HepG2 (cell line): Measurements from ENCODE around the gene EPHA1. TPM values are rescaled to one million over a fixed set of nuclear protein-coding genes. Genes with fewer than 3 reads are reported as not detected.

Source experiments
- DBP ChIP-seq: sonication (generic); formaldehyde crosslinking; IDR thresholded peaks from 2 replicates; pipeline ENCODE4 v1.4.0; 2020; ENCODE audit warnings: missing genetic modification reagents; ENCODE audit errors: not compliant biosample characterization
- DNMT3B ChIP-seq: conservative IDR thresholded peaks from 2 replicates; pipeline ENCODE4 v1.6.1; 2016; ENCODE audit warnings: missing biosample characterization, control low read depth
- FOXK2 ChIP-seq: fragments of 450-650 bp; IDR thresholded peaks from 2 replicates; pipeline ENCODE4 v1.6.1; 2016
- HOXA9 ChIP-seq: sonication (generic); formaldehyde crosslinking; IDR thresholded peaks from 2 replicates; pipeline ENCODE4 v1.8.1; 2022; ENCODE audit warnings: missing genetic modification reagents, mild to moderate bottlenecking, moderate library complexity, borderline replicate concordance
- KAT7 ChIP-seq: IDR thresholded peaks from 2 replicates; pipeline ENCODE4 v1.6.1; 2018; ENCODE audit warnings: borderline replicate concordance, missing compliant biosample characterization
- KDM3A ChIP-seq: IDR thresholded peaks from 2 replicates; pipeline ENCODE4 v1.6.1; 2018; ENCODE audit warnings: low read depth, missing compliant biosample characterization
- LRRFIP1 ChIP-seq: sonication (generic); formaldehyde crosslinking; conservative IDR thresholded peaks from 2 replicates; pipeline ENCODE4 v1.4.0; 2020; ENCODE audit warnings: missing genetic modification reagents
- ONECUT2 ChIP-seq: sonication (generic); formaldehyde crosslinking; IDR thresholded peaks from 2 replicates; pipeline ENCODE4 v1.4.0; 2020; ENCODE audit warnings: missing genetic modification reagents
- PCBP1 ChIP-seq: fragments of 200-400 bp; formaldehyde crosslinking; IDR thresholded peaks from 2 replicates; pipeline ENCODE4 v1.6.1; 2017; ENCODE audit warnings: mild to moderate bottlenecking, low read depth, low read length, borderline replicate concordance
- PLRG1 ChIP-seq: fragments of 450-650 bp; conservative IDR thresholded peaks from 2 replicates; pipeline ENCODE4 v1.6.1; 2016
- PTBP1 ChIP-seq: fragments of 200-400 bp; formaldehyde crosslinking; IDR thresholded peaks from 2 replicates; pipeline ENCODE4 v1.6.1; 2018; ENCODE audit warnings: low read length, low read depth; ENCODE audit not compliant: poor library complexity, severe bottlenecking
- RBM39 ChIP-seq: fragments of 200-400 bp; formaldehyde crosslinking; IDR thresholded peaks from one replicate; pipeline ENCODE4 v1.6.1; 2018; ENCODE audit warnings: antibody characterized with exemption, mild to moderate bottlenecking, low read depth, low read length; ENCODE audit not compliant: poor library complexity, severe bottlenecking
- SMAD1 ChIP-seq: sonication (generic); formaldehyde crosslinking; IDR thresholded peaks from 2 replicates; pipeline ENCODE4 v1.4.0; 2020; ENCODE audit warnings: missing genetic modification reagents, low read depth, mild to moderate bottlenecking, borderline replicate concordance
- WIZ ChIP-seq: sonication (generic); formaldehyde crosslinking; IDR thresholded peaks from 2 replicates; pipeline ENCODE4 v1.5.1; 2020; ENCODE audit warnings: mild to moderate bottlenecking, missing genetic modification reagents
- ZBTB43 ChIP-seq: sonication (generic); formaldehyde crosslinking; conservative IDR thresholded peaks from 2 replicates; pipeline ENCODE4 v1.4.0; 2020; ENCODE audit warnings: missing genetic modification reagents
- ZNF10 ChIP-seq: sonication (generic); formaldehyde crosslinking; IDR thresholded peaks from 2 replicates; pipeline ENCODE4 v1.4.0; 2020; ENCODE audit warnings: mild to moderate bottlenecking, low read depth, missing genetic modification reagents, borderline replicate concordance
- ZNF224 ChIP-seq: sonication (generic); formaldehyde crosslinking; IDR thresholded peaks from 2 replicates; pipeline ENCODE4 v1.5.0; 2020; ENCODE audit warnings: mild to moderate bottlenecking, missing genetic modification reagents
- ZNF329 ChIP-seq: sonication (generic); formaldehyde crosslinking; IDR thresholded peaks from 2 replicates; pipeline ENCODE4 v1.9.0; 2021; ENCODE audit warnings: low read depth, mild to moderate bottlenecking, missing genetic modification reagents
- ZNF576 ChIP-seq: sonication (generic); formaldehyde crosslinking; IDR thresholded peaks from 2 replicates; pipeline ENCODE4 v1.4.0; 2020; ENCODE audit warnings: mild to moderate bottlenecking, missing genetic modification reagents
- ZNF660 ChIP-seq: sonication (generic); formaldehyde crosslinking; IDR thresholded peaks from 2 replicates; pipeline ENCODE4 v1.5.1; 2020; ENCODE audit warnings: mild to moderate bottlenecking, low read depth, missing genetic modification reagents, borderline replicate concordance
- ZNF7 ChIP-seq: IDR thresholded peaks from 2 replicates; pipeline ENCODE4 v1.6.1; 2016; ENCODE audit warnings: missing biosample characterization, missing genetic modification reagents
- ZNF776 ChIP-seq: sonication (generic); formaldehyde crosslinking; IDR thresholded peaks from 2 replicates; pipeline ENCODE4 v1.4.0; 2020; ENCODE audit warnings: mild to moderate bottlenecking, missing genetic modification reagents
- polyA plus RNA-seq, 8 experiments: library from polyadenylated mRNA; depleted of rRNA in 3 of 8; stranded (reverse) in 7 of 8; unstranded in 1 of 8; fragments of >200 nt; fragmentation: Illumina TruSeq in 4 of 8; extraction: Trizol in 4 of 8; gene quantifications; 2 replicates each; pipeline versions ENCODE4 v1.2.1 to v1.2.3, GENCODE V29; 2011 to 2016; ENCODE audit warnings: low read depth in 4 of 8, missing spikeins in 1 of 8, mixed read lengths in 1 of 8; ENCODE audit not compliant: insufficient read depth in 1 of 8
- total RNA-seq, 5 experiments: library from RNA; depleted of rRNA; stranded (reverse); fragments of >200 nt; fragmentation: Illumina TruSeq; extraction: Trizol; gene quantifications; 2 replicates each; pipeline ENCODE4 v1.2.3, GENCODE V29; 2016; ENCODE audit warnings: low read depth in 1 of 5
- TF ChIP-seq, protein P1 (sequence below): IDR thresholded peaks from 2 replicates; pipeline ENCODE4 v1.6.1; 2016; ENCODE audit warnings: control low read depth

Gene EPHA1
- total and polyA plus RNA-seq, 2 of the 13 experiments (the other 11 are each of a cell fraction or from before 2014, with no cell fraction given): 4.6 to 17.1 TPM

DNA sequence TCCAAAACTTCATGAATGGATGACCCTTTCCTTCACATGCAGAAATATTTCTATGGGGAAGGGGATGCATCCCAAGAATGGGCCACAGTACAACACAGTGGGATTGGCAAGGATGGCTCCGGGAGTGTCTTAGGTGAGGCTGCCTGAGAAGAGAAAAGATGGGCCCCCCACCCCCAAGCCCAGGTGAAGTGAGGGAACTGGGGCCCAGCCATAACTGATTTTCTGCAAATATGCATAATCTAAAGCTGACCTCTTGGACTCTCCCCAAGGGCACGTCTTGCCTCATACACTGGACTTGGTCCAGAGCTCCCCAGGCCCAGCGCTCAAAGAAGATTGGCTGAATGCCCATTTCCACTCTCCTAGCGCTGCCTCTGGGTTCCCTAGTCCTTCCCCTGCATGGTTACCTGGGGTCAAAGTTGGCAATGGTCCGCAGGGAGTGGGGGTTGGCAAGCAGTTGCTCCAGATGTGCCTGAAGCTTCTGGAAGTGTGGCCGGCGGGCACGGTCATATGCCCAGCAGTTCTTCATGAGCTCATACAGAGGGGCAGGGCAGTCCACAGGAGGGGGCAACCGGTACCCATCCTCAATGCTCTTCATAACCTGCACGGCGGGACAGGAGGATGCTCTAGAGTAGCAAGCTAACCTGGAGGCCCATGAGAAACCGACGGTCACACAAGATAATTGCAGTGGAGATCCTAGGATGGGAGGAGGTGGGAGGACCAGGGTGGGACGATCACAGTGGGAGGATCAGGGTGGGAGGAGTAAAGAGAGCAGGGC, 15.2 kb downstream of the EPHA1 start (continued):
- no peak for TF ChIP-seq PTBP1
- TF ChIP-seq KDM3A: no peak
- TF ChIP-seq RBM39: no peak
- no peak for TF ChIP-seq FOXK2
- TF ChIP-seq ZBTB43: no peak
- TF ChIP-seq PLRG1: no peak
- no peak for TF ChIP-seq KAT7 (CRISPR knock-in tag)
- no peak for TF ChIP-seq SMAD1 (CRISPR knock-in tag)
- TF ChIP-seq DNMT3B (CRISPR knock-in tag): no peak
- TF ChIP-seq ONECUT2 (CRISPR knock-in tag): no peak
- no peak for TF ChIP-seq ZNF329
- TF ChIP-seq ZNF224 (CRISPR knock-in tag): no peak
- no peak for TF ChIP-seq ZNF10 (CRISPR knock-in tag)
- no peak; the same call in 1 of the 2 replicates for TF ChIP-seq WIZ
- no peak for TF ChIP-seq DBP (CRISPR knock-in tag)
- TF ChIP-seq, protein P1, sequence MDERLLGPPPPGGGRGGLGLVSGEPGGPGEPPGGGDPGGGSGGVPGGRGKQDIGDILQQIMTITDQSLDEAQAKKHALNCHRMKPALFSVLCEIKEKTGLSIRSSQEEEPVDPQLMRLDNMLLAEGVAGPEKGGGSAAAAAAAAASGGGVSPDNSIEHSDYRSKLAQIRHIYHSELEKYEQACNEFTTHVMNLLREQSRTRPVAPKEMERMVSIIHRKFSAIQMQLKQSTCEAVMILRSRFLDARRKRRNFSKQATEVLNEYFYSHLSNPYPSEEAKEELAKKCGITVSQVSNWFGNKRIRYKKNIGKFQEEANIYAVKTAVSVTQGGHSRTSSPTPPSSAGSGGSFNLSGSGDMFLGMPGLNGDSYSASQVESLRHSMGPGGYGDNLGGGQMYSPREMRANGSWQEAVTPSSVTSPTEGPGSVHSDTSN (CRISPR knock-in tag): no peak
- TF ChIP-seq PCBP1: no peak
- no peak for TF ChIP-seq HOXA9
- no peak for TF ChIP-seq ZNF776 (CRISPR knock-in tag)
- TF ChIP-seq ZNF660 (CRISPR knock-in tag): no peak
- no peak for TF ChIP-seq ZNF7
- no peak for TF ChIP-seq ZNF576 (CRISPR knock-in tag)
- TF ChIP-seq LRRFIP1 (CRISPR knock-in tag): no peak
